ENCODE results near the gene CBFB.
"Not testable (repeated sequence)": the region's sequence is repeated elsewhere in the genome, so short reads cannot be mapped to it uniquely, and the experiment has no call there.

CBFB gene

DNA sequence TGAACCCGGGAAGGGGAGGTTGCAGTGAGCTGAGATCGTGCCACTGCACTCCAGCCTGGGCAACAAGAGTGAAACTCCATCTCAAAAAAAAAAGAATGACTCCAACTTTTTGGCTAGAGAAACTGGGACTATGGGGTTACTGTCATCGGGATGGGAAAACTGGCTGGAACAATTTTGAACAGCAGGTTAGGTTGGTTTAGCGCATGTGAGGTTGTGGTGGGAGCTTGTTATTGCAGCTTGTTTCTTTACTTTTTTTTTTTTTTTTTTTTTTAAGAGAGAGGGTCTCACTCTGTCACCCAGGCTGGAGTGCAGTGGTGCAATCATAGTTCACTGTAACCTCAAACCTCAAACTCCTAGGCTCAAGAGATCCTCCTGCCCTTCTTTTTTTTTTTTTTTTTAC, 12.6 kb downstream of the CBFB start:
- DNase-seq (ENCODE audit: low spot score): not testable (repeated sequence)

GRCh38 chr16:67043420-67043819, 14.5 kb downstream of the CBFB start:
- DNase-seq (ENCODE audit: low spot score): no peak

GRCh38 chr16:67050796-67051195, 21.8 kb downstream of the CBFB start:
- DNase-seq (ENCODE audit: low spot score): no peak

DNA sequence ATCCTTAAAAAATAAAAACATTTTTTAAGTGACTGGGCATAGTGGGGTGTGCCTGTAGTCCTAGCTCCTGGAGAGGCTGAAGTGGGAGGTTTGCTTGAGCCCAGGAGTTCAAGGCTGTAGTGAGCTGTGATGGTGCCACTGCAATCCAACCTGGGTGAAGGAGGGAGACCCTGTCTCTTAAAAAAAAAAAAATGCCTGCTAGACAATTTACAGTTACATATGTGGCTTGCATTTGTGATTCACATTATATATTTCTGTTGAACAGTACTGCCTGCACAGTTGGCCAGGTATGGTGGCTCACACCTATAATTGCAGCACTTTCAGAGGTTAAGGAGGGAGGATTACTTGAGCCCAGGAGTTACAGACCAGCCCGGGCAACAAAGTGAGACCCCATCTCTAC, 23.4 kb downstream of the CBFB start:
- DNase-seq (ENCODE audit: low spot score): no peak

GRCh38 chr16:67053767-67054334, 24.9 kb downstream of the CBFB start:
- DNase-seq (ENCODE audit: low spot score): no peak

DNA sequence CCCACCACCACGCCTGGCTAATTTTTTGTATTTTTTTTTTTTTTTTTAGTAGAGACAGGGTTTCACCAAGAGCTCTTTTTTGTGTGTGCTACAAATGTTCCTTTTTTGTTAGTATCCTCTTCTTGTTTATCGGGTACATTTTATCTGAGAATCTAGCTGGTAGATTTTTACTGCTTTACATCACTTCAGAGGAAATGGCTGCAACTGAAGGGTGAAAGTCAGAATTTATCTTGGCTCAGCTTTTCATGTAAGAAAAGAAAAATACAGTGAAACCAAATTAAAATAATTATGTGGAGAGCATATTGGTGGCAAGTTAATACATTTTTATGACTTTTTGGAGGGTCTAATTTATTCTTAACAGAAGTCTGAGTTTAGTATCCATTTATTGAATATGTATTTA, 26.0 kb downstream of the CBFB start:
- no peak for DNase-seq (ENCODE audit: low spot score)

GRCh38 chr16:67055712-67056487, 27.0 kb downstream of the CBFB start:
- no peak for DNase-seq (ENCODE audit: low spot score)

GRCh38 chr16:67063008-67063407, 34.1 kb downstream of the CBFB start:
- no peak for DNase-seq (ENCODE audit: low spot score)

GRCh38 chr16:67068212-67068753, 39.3 kb downstream of the CBFB start:
- no peak for DNase-seq (ENCODE audit: low spot score)

DNA sequence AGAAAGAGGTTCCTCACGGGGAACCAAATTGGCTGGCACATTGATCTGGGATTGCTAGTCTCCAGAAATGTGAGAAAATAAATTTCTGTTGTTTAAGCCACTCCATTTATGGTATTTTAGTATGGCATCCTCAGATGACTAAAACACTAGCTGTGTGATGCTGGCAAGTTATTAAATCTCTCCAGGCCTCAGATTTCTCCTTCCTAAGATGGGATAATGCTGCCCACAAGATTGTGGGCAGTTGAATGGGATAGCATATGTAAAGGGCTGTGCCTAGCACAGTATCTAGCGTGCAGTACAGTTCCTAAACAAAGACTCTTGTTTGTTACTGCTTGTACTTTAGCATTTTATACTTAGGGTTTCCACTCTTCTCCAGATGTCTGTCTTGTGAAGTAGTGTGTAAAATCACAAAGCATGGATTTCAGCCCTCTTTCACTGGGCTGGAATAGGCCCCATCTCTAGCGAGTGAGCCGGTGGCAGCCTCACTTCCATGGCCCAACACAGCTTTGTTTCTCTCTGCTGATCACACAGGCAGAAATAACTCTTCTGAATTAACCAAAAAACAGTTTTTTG, 42.6 kb downstream of the CBFB start:
- DNase-seq (ENCODE audit: low spot score): no peak

DNA sequence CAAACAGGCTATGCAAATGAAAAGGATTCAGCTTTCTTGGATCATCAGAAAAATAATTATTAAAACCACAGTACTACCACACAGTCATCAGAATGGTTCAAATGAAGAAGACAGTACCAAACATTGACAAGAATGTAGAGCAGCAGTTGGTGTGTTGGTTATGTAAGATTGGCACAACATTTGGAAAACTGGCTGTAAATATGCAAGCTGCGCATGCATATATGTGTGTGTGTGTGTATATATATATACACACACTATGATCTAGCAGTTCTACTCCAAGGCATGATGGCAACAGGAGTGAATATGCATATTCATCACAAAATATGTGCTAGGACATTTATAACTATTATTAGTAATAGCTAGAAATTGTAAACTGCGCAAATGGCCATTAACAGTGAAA, 46.4 kb downstream of the CBFB start:
- DNase-seq (ENCODE audit: low spot score): no peak

GRCh38 chr16:67077871-67078270, 48.9 kb downstream of the CBFB start:
- no peak for DNase-seq (ENCODE audit: low spot score)

DNA sequence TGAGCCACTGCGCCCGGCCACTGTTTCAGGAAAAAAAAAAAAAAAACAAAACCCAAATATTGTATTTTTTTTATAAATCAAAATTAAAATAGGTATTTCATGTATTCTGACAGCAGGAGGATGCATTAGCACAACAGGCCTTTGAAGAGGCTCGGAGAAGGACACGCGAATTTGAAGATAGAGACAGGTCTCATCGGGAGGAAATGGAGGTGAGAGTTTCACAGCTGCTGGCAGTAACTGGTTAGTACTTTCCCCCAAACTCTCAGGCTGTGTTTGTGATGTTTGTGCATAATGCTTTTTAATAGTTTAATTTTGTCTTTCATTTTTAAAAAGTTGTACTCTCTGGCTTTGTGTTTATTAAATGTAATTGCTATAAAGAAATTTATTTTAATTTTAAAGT, 53.2 kb downstream of the CBFB start:
- DNase-seq (ENCODE audit: low spot score): no peak

DNA sequence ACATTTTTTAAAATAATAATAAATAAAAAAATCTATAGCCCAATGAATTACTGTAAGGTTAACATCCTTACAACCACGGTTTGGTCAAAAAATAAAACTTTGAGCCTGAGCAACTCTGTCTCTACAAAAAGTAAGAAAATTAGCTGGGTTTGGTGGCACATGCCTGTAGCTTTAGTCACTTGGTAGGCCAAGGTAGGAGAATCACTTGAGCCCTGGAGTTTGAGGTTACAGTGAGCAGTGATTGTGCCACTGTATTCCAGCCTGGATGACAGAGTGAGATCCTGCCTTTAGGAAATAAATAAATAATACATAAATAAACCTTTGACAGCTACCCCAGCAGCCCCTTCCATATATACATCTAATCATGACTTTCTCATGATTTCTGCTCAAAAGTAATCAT, 53.9 kb downstream of the CBFB start:
- DNase-seq (ENCODE audit: low spot score): no peak

DNA sequence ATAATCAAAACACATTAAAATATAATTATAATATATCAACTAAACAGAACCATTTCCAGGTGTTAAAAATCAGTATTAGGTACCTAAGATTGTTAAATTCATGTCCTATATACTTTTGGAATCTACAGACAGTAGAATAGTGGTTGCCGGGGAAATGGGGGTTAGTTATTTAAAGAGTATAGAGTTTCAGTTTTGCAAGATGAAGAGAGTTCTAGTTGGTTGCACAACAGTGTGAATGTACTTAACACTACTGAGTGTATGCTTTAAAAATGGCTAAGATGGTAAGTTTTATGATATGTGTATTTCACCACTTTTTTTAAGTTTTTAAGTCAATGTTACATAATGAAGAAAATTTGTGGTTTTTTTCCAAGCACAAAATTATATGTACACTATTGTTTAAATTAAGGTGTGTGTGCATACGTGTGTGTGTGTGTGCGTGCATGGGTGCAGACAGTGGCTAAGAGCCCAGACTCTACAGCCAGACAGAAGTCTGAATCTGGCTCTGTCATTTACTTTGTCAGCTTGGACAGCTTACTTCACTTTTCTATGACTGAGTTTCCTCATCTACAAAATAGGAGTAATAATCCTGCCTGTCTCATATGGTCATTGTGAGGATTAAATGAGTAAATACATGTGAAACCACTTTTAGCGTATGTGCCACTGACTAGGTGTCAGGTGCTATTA, 55.5 kb downstream of the CBFB start:
- no peak for DNase-seq (ENCODE audit: low spot score)

DNA sequence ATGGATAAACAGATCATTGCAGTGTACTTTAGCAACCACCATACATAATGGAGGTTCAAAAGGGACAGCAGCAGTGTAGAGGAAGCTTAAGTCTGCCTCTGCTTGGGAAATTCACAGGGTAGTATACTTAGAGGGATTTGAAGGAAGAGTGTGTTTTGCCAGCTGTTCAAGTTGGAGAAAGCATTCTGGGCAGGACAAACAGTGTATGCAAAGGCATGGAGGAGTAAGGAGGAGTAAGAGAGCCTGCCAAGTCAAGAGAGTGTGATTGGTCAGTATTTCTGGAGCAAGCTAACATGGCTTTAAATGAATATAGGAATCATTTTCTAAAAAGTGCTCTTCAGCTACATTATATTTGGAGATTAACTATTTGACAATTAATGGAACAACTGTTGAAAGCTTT, 57.9 kb downstream of the CBFB start:
- DNase-seq (ENCODE audit: low spot score): no peak

- DNase-seq (ENCODE audit: low spot score): no peak
Measured at GRCh38 chr16:67087291-67087690, 58.3 kb downstream of the CBFB start.

GRCh38 chr16:67087803-67088202, 58.9 kb downstream of the CBFB start:
- DNase-seq (ENCODE audit: low spot score): no peak

GRCh38 chr16:67088551-67088950, 59.6 kb downstream of the CBFB start:
- DNase-seq (ENCODE audit: low spot score): no peak

GRCh38 chr16:67089101-67089500, 60.2 kb downstream of the CBFB start:
- DNase-seq (ENCODE audit: low spot score): no peak

- DNase-seq (ENCODE audit: low spot score): no peak
Measured at GRCh38 chr16:67091906-67092566, 63.1 kb downstream of the CBFB start.

DNA sequence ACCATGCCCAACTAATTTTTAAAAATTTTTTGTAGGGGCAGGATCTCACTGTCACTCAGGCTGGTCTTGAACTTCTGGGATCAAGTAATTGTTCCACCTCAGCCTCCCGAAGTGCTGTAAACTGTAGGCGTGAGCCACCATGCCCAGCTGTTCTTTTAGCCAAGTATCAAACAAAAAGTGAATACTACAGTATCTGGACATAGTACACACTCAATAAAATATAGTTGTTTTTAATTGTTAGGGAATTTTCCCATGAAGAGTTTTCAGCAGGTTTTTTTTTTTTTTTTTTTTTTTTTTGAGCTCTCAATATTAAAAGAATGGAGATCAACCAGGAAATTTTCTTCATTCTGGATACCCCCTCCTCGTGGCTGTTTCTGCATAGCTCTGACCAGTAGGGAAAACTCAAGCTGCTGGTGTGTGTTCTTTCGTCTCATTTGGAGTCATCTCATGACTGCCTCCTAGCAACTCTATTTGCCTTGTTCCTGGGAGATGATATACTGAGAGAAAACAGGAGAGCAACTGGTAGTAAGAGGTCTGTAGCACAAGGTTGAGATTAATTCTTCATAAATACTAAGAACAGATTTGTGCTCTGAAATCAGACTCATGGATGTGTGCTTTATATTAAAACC, 64.3 kb downstream of the CBFB start:
- DNase-seq (ENCODE audit: low spot score): no peak
